Parathyroid adenoma (tissue), 2 donors: ENCODE results near the gene GSTM1.

ENCODE experiments used
- H2AFZ ChIP-seq: fragments of 300-600 bp; sonication (generic); one replicate; pipeline ENCODE4 v1.7.0; 2017; ENCODE audit warnings: antibody characterized with exemption, mild to moderate bottlenecking
- H3K27ac ChIP-seq: fragments of 300-600 bp; sonication (generic); one replicate; pipeline ENCODE4 v1.7.0; 2017
- H3K27me3 ChIP-seq: fragments of 300-600 bp; sonication (generic); one replicate; pipeline ENCODE4 v1.7.0; 2017; ENCODE audit warnings: low read length; ENCODE audit not compliant: control insufficient read depth, insufficient read depth
- H3K36me3 ChIP-seq: fragments of 300-600 bp; sonication (generic); one replicate; pipeline ENCODE4 v1.7.0; 2017; ENCODE audit warnings: low read length; ENCODE audit not compliant: control insufficient read depth, insufficient read depth
- H3K4me1 ChIP-seq: fragments of 300-600 bp; sonication (generic); one replicate; pipeline ENCODE4 v1.7.0; 2017; ENCODE audit warnings: control low read depth
- H3K4me2 ChIP-seq: fragments of 300-600 bp; sonication (generic); one replicate; pipeline ENCODE4 v1.7.0; 2017; ENCODE audit warnings: low read length
- H3K4me3 ChIP-seq: fragments of 300-600 bp; sonication (generic); one replicate; pipeline ENCODE4 v1.7.0; 2017; ENCODE audit warnings: low read depth, low read length
- H3K79me2 ChIP-seq: fragments of 300-600 bp; sonication (generic); one replicate; pipeline ENCODE4 v1.7.0; 2017; ENCODE audit warnings: control low read depth
- H3K9ac ChIP-seq: fragments of 300-600 bp; sonication (generic); one replicate; pipeline ENCODE4 v1.7.0; 2017; ENCODE audit warnings: mild to moderate bottlenecking
- H3K9me3 ChIP-seq: fragments of 300-600 bp; sonication (generic); one replicate; pipeline ENCODE4 v1.7.0; 2017; ENCODE audit warnings: low read length; ENCODE audit not compliant: control insufficient read depth
- TF ChIP-seq, protein P1 (sequence below): fragments of 300-600 bp; sonication (generic); IDR thresholded peaks from one replicate; pipeline ENCODE4 v1.7.0; 2017; ENCODE audit warnings: antibody characterized with exemption, mild to moderate bottlenecking
- donor health status: primary hyperparathyroidism.

Gene GSTM1

DNA sequence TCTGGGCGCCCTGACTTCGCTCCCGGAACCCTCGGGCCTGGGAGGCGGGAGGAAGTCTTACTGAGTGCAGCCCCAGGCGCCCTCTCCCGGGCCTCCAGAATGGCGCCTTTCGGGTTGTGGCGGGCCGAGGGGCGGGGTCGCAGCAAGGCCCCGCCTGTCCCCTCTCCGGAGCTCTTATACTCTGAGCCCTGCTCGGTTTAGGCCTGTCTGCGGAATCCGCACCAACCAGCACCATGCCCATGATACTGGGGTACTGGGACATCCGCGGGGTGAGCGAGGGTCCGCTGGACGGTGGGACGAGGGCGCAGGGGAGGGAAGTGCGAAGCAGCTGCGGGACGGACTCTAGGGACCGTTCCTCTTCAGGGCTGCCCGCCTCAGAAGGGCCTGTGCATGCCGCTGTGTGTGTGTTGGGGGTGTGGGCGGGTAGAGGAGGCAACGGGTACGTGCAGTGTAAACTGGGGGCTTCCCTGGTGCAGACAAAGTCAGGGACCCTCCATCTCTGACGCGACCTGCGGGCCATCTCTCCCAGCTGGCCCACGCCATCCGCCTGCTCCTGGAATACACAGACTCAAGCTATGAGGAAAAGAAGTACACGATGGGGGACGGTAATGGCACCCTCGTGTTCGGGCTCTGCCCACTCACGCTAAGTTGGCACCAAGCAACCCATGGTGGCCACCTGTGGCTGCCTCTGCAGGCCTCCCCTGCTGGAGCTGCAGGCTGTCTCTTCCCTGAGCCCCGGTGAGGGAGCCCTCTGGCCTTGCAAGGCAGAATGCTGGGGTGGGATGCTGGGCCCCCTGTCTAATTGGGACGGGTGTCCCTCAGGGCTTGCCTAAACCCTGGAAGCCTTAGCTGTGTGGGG, at the start of gene GSTM1:
TSS of gene GSTM1 (plus strand) at position 177 of the 859 bp plus-strand sequence. CDS start at position 234, 57 bp downstream.
- H3K27me3 ChIP-seq = no peaks in the 10 kb centered on the region
- H3K9me3 ChIP-seq = no peaks in the 10 kb centered on the region
- H3K36me3 ChIP-seq = no peaks in the 10 kb centered on the region
- TF ChIP-seq, protein P1, sequence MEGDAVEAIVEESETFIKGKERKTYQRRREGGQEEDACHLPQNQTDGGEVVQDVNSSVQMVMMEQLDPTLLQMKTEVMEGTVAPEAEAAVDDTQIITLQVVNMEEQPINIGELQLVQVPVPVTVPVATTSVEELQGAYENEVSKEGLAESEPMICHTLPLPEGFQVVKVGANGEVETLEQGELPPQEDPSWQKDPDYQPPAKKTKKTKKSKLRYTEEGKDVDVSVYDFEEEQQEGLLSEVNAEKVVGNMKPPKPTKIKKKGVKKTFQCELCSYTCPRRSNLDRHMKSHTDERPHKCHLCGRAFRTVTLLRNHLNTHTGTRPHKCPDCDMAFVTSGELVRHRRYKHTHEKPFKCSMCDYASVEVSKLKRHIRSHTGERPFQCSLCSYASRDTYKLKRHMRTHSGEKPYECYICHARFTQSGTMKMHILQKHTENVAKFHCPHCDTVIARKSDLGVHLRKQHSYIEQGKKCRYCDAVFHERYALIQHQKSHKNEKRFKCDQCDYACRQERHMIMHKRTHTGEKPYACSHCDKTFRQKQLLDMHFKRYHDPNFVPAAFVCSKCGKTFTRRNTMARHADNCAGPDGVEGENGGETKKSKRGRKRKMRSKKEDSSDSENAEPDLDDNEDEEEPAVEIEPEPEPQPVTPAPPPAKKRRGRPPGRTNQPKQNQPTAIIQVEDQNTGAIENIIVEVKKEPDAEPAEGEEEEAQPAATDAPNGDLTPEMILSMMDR = no peak
- H3K79me2 ChIP-seq = no peaks in the 10 kb centered on the region
- no peak within 1 kb of the TSS for H3K9ac ChIP-seq
- no peak within 1 kb of the TSS for H3K4me3 ChIP-seq
- H3K27ac ChIP-seq = no peak within 1 kb of the TSS
- H2AFZ ChIP-seq = no peak within 1 kb of the TSS
- H3K4me1 ChIP-seq = no peaks in the 10 kb centered on the region
- no peak within 1 kb of the TSS for H3K4me2 ChIP-seq

GRCh38 chr1:109639063-109639840, 48.4 kb upstream of the GSTM1 start:
- TF ChIP-seq, protein P1 = no peak
- Histone ChIP-seq H3K4me2 (no peak overlapping the region), H3K9ac (no peak overlapping the region), H3K36me3 (no peaks in the 10 kb centered on the region), H3K79me2 (no peaks in the 10 kb centered on the region), H3K4me3 (no peak overlapping the region), H3K9me3 (no peaks in the 10 kb centered on the region), H3K27ac (no peak overlapping the region), H3K4me1 (peaks cover 8% of the 10 kb centered on the region), H2AFZ (no peak overlapping the region), H3K27me3 (no peaks in the 10 kb centered on the region)

DNA sequence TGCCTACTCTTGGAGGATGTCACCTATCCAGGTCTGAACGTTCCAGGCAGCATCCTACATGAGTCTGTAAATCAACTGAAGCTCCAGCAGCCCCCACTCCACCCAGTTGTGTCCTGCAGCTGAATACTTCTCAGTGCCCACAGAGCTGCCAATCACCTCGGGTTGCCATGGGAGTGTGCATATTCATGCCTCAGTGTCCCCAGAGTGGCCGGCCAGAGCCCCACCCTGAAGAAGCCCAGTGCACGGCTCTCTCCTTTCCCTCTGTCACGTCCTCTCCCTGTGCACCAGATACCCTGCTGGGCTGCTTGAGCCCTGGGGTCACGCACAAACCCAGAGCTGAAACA, 47.8 kb upstream of the GSTM1 start:
- Histone ChIP-seq H3K4me1 (peaks cover 6% of the 10 kb centered on the region), H3K27ac (no peak overlapping the region), H3K4me3 (no peak overlapping the region), H3K27me3 (no peaks in the 10 kb centered on the region), H3K36me3 (no peaks in the 10 kb centered on the region), H3K79me2 (no peaks in the 10 kb centered on the region), H3K9ac (no peak overlapping the region), H3K9me3 (no peaks in the 10 kb centered on the region), H2AFZ (no peak overlapping the region), H3K4me2 (no peak overlapping the region)
- TF ChIP-seq, protein P1 = no peak

DNA sequence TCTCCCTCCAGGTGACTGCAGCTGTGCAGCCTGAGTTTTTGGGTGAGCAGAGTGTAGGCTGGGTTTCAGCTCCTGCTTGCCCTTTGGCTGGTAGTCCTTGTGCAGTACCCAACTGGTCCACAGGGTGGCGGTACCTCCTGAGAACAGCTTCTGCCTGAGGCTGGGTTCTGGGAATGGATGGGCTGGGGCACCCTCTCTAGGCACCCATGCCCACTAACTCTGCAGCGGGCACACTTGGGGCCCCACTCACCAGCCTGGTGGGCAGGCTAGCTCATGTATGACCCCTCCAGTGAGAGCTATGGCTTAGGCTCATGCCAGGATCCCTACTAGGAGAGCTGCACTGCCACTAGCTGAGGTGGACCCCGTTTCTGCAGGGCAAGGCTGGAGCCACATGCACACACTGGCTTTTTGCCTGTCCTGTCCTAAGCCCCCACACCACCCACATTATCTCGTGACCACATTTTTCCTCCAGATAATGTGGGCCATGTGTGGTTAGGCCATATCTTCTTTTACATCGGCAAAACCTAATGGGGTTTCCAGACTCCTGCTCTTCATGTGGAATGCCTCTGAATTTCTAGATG, 47.2 kb upstream of the GSTM1 start:
- Histone ChIP-seq H3K4me3 (no peak overlapping the region), H3K4me1 (peaks cover 3% of the 10 kb centered on the region), H2AFZ (peak overlapping the region; percentile 22), H3K4me2 (no peak overlapping the region), H3K9ac (no peak overlapping the region), H3K79me2 (no peaks in the 10 kb centered on the region), H3K27ac (no peak overlapping the region), H3K9me3 (no peaks in the 10 kb centered on the region), H3K36me3 (no peaks in the 10 kb centered on the region), H3K27me3 (no peaks in the 10 kb centered on the region)
- TF ChIP-seq, protein P1 = peak; percentile 87
